NK-92 (cell line): ENCODE measurements around the gene ATIC.
"Not testable (repeated sequence)": the region's sequence is repeated elsewhere in the genome, so short reads cannot be mapped to it uniquely, and the experiment has no call there.

Experiments
- DNase-seq: peaks from one replicate; lab custom pipeline; 2025; ENCODE audit not compliant: unreplicated experiment; lab: John Stamatoyannopoulos, UW

ATIC gene

GRCh38 chr2:215311625-215312396, at the start of gene ATIC:
Gene ATIC (plus strand): TSS chr2:215312059. CDS start chr2:215312143, 84 bp downstream.
- DNase-seq, result peak; percentile 47

DNA sequence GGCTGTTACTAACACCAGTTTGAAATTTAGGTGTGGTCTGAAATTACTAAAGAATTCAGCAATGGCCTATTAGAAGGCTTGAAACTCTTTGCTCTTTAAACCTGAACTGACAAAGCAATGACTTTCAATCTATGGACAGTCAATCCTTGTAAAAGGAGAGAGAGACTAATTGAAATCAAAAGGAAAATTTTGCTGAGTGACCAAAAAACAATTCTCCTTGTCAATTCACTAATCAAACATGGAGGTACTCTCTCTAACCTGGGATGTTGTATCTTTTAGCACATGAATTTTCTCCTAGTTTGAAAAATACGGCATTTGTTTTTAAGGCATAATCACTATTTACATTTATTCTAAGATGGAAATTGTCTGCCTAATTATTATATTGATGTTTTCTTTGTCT, 49.6 kb upstream of the ATIC start:
- DNase-seq, result no peak

GRCh38 chr2:215262741-215263362, 49.0 kb upstream of the ATIC start:
- DNase-seq, result no peak

DNA sequence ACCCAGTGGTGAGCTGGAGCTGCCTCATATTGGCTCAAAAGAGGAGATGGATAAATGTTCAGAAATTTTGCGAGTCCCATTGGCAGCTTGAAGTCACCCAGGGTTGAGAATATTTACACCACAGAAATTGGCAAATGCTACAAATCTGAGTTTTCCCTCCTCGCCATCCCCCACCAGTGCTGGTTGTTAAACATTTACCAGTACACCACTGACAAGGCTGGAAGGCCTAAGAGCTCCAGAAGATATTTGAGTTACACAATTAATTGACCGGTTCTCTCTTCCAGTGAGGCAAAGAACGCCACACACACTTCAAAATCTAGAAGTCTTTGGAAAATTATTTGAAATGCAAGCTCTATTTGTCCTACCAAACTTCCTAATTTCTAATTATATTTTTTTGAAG, 47.5 kb upstream of the ATIC start:
- DNase-seq, result no peak

DNA sequence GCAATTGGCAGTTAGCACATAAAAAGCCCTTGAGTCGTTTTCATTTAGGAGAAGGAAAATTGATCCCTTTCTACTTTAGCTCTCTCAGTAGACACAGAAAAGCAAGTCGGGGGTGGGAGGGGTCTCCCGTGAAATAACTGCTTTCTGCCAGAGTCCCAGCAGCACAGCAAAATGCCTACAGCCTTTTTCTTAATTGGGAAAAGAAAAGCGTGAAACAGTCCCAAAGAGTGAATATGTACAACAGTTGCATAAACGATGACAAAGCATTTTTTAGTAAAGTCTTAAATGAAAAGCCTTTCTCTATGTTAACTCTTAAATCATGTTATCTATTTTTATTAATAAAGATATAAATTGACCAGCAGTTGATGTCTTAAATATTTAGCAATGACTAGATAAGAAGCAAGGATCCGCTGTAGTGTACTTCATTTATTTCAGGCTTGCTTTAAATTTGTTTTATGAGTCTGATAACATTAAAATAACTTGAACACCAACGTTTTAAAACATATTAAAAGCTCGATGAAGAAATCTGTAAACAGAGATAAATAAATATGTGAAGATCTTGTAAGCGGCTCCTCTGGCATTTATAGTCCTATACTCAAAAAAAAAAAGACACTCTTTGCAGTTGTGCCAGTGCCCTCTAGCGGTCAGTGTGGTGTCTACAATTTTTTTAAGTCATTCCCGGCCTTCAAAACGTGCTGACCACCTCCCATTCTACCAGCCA, 42.3 kb upstream of the ATIC start:
- DNase-seq, result no peak

DNA sequence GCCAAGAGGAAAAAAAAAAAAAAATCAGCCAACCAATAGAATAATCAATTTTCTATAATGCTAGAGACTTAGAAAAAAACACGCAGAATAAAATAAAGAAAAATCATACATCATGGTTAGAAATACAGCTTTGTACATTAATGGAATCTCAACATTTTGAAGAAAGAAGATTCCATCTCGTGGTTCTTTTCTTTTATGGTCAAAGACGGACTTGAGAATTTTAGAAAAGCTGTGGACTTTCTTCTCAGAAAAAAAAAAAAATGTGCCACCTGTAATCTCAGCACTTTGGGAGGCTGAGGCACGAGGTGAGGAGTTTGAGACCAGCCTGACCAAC, 41.8 kb upstream of the ATIC start:
- DNase-seq, result no peak

DNA sequence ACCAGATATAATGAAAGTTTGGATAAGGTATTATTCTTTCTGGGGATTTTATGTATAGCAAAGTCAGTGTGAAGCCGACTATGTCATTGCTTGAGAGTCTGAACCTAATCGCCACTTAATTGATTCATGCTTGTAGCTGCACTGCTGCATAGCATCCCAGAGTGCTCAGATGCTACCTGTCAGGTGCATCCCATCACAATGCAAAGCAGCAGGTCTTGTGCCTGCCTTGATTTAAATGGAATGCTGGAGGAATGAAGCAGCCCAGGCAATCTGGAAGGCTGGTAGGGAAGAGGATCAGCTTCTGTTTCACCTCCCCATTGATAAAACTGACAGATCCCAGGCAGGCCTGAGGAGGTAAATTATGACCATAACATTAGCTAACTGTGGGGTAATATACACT, 40.4 kb upstream of the ATIC start:
- no peak for DNase-seq

GRCh38 chr2:215272918-215273317, 38.9 kb upstream of the ATIC start:
- DNase-seq, result no peak

- DNase-seq, result no peak
Observed at GRCh38 chr2:215274829-215275228, 37.0 kb upstream of the ATIC start.

- no peak for DNase-seq
Observed at GRCh38 chr2:215275824-215276223, 36.0 kb upstream of the ATIC start.

DNA sequence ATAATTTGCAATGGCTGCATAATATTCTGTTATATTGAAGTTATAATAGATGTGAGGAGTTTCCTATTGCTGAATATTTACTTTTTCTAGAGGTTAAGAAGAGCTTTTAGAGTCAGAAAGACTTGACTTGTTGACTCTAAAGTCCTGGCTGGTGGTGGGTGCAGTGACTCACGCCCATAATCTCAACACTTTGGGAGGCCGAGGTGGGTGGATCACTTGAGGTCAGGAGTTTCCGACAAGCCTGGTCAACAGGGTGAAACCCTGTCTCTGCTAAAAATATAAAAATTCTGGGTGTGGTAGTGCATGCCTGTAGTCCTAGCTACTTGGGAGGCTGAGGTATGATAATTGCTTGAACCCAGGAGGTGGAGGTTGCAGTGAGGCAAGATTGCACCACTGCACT, 33.9 kb upstream of the ATIC start:
- no peak for DNase-seq

- DNase-seq, result no peak
Observed at GRCh38 chr2:215280326-215280725, 31.5 kb upstream of the ATIC start.

GRCh38 chr2:215283221-215283620, 28.6 kb upstream of the ATIC start:
- no peak for DNase-seq

- DNase-seq, result no peak
Observed at GRCh38 chr2:215286309-215286708, 25.6 kb upstream of the ATIC start.

DNA sequence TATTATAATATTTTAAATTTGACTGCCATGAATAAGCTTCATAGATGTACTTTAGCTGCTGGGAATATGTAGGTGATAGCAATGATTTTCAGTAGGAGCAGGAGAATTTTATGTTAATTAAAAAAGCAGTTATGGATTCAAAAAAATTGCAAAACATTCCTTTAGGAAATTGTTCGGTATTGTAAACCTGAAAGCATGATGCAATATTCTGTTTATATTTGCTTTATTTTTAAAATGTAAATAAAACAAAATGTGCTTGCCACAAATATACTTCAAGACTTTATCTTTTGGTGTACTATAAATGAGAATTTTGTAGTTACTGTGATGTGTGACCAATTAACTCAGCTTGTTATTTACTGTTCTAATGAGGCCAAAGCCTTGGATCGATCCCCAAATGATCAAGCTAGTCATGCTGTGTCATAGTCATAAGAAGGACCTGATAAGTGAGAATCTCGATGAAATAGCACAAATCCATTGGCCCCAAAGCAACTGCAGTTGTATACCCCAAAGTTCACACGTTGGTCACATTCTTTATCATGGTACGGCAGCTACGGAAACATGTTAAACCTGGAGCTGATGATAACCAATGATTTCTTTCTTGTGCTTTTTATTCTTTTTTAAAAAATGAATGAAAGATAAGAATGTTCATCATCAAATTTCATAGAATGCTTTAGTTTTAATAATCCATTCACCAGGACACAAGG, 23.6 kb upstream of the ATIC start:
- no peak for DNase-seq

DNA sequence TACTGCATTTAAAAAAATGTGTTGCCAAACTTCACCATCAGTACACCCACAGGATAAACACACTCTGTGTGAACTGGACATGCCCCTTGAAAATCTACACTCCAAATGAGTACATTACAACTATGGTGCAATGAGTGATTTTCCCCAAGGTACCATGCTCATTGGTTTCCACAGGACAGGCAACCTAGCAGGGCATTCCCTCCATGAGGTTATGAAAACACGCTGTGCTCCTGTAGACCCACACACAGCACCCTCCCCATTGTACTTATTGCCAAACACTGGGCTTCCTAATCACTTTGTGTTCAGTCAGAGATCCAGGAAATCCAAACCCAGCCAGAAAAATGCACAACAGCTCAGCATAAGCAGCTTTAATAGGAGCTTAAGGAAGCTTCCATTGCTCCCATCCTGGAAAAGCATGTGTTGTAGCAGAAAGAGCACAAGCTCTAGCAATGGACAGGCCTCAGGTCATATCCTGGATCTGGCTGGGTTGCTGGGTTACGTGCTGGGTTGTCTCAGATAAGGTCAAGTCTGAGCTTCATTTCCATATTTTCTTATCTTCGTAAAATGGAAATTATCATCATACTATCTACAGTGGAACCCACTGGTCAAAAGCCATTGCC, 20.8 kb upstream of the ATIC start:
- no peak for DNase-seq

DNA sequence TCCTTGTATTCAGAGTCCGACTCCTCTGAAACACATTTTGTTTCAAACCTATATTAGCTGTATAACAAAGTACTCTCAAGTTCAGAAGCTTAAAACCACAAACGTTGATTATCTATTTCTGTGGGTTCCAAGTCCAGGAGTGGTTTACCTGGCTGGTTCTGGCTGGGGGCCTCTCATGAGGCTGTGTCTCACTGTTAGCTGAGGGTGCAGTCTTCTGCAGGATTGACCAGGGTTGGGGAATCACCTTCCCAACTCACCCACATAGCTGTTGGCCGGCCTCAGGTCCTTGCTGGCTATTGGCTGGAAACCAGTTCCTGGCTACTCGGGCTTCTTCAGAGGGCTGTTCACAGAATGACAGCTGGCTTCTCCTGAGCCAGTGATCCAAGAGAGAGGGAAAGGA, 18.0 kb upstream of the ATIC start:
- DNase-seq, result no peak

DNA sequence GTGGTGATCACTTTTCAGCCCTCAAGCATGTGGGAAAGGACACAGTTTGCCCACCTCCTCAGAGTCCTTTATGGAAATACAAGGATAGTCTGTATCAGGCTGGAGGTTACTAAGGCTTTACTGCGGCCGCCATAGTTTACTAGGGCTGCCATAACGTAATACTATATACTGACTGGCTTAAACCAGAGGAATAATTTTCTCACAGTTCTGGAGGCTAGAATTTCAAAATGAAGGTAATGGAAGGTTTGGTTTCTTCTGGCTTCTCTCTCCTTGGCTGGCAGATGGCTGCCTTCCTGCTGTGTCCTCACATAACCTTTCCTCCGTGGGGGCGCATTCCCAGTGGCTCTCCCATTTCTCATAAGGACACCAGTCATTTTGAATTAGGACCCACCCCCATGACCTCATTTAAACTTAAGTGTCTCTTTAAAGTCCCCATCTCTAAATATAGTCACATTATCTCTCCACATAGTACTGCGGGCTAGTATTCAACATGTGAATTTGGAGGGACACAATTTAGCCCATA, 12.5 kb upstream of the ATIC start:
- DNase-seq, result no peak

- no peak for DNase-seq
Observed at GRCh38 chr2:215301994-215302393, 9.9 kb upstream of the ATIC start.

- not testable (repeated sequence) for DNase-seq
Observed at GRCh38 chr2:215311259-215311624, 617 bp upstream of the ATIC start.

DNA sequence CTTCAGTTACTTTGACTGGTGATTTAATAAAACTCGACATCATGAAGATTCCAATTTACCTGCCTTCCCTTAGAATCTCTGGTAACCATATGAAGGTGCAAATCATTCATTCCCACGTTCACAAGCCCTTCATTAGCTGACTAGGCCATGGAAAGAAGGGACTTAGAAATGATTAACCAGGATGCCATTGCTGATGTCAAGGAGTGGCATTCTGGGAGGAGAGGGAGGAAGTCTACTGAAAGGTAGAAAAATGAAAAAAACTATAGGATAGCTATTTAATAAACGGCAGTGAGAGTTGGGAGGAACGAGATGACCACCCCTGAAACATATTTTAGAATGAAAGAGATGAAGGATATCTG, 1.4 kb downstream of the ATIC start:
- no peak for DNase-seq
